Measurements from ENCODE around the gene GABRG3. TPM values are rescaled to one million over a fixed set of nuclear protein-coding genes. Genes with fewer than 3 reads are reported as not detected.

Gene GABRG3
- total RNA-seq, 1 donor from 2014 or later, result 2.6 TPM

- H3K36me3 Mint-ChIP-seq, result no peaks in the 10 kb centered on the region
- H3K4me1 Mint-ChIP-seq (ENCODE audit: unreplicated experiment), result no peaks in the 10 kb centered on the region
- no peaks in the 10 kb centered on the region for H3K9me3 Mint-ChIP-seq
- no peak overlapping the region for H3K4me3 Mint-ChIP-seq
- no peak for DNase-seq (ENCODE audit: extremely low spot score, unreplicated experiment)
- no peak overlapping the region for H3K27ac Mint-ChIP-seq
- peaks cover 3% of the 10 kb centered on the region for H3K27me3 Mint-ChIP-seq
- TF ChIP-seq CTCF (conservative IDR thresholded peaks at IDR 0.05), result no peak
These were observed 541.5 kb downstream of the GABRG3 start for GRCh38 chr15:27512281-27513001.

- peaks cover 5% of the 10 kb centered on the region for H3K9me3 Mint-ChIP-seq
- no peak overlapping the region for H3K27ac Mint-ChIP-seq
- H3K36me3 Mint-ChIP-seq, result no peaks in the 10 kb centered on the region
- DNase-seq (ENCODE audit: extremely low spot score, unreplicated experiment), result no peak
- no peak overlapping the region for H3K4me3 Mint-ChIP-seq
- TF ChIP-seq CTCF (conservative IDR thresholded peaks at IDR 0.05), result no peak
- H3K27me3 Mint-ChIP-seq, result peaks cover 8% of the 10 kb centered on the region
- H3K4me1 Mint-ChIP-seq (ENCODE audit: unreplicated experiment), result no peaks in the 10 kb centered on the region
These were observed 543.5 kb downstream of the GABRG3 start for GRCh38 chr15:27514526-27514925.

GRCh38 chr15:27527490-27528067, 556.6 kb downstream of the GABRG3 start:
- Mint-ChIP-seq H3K36me3 (no peaks in the 10 kb centered on the region), H3K4me1 (ENCODE audit: unreplicated experiment) (no peaks in the 10 kb centered on the region), H3K27me3 (peaks cover 7% of the 10 kb centered on the region), H3K9me3 (no peaks in the 10 kb centered on the region), H3K4me3 (no peak overlapping the region), H3K27ac (no peak overlapping the region)
- no peak for TF ChIP-seq CTCF (conservative IDR thresholded peaks at IDR 0.05)
- DNase-seq (ENCODE audit: extremely low spot score, unreplicated experiment), result no peak

GRCh38 chr15:27529399-27529798, 558.4 kb downstream of the GABRG3 start:
- Mint-ChIP-seq H3K27ac (no peak overlapping the region), H3K4me1 (ENCODE audit: unreplicated experiment) (no peaks in the 10 kb centered on the region), H3K36me3 (no peaks in the 10 kb centered on the region), H3K9me3 (no peaks in the 10 kb centered on the region), H3K4me3 (no peak overlapping the region), H3K27me3 (peaks cover 9% of the 10 kb centered on the region)
- TF ChIP-seq CTCF (conservative IDR thresholded peaks at IDR 0.05), result no peak
- DNase-seq (ENCODE audit: extremely low spot score, unreplicated experiment), result no peak

GRCh38 chr15:27530994-27531393, 560.0 kb downstream of the GABRG3 start:
- no peak for DNase-seq (ENCODE audit: extremely low spot score, unreplicated experiment)
- Mint-ChIP-seq H3K4me3 (no peak overlapping the region), H3K4me1 (ENCODE audit: unreplicated experiment) (no peaks in the 10 kb centered on the region), H3K36me3 (no peaks in the 10 kb centered on the region), H3K27ac (no peak overlapping the region), H3K9me3 (no peaks in the 10 kb centered on the region), H3K27me3 (peaks cover 13% of the 10 kb centered on the region)
- TF ChIP-seq CTCF (conservative IDR thresholded peaks at IDR 0.05), result no peak

Measured in type B pancreatic cell (in vitro differentiated cells).